Right lobe of liver (tissue), 4 donors: ENCODE results near the gene CD81.

Experiments used
- POLR2A ChIP-seq: fragments of 450-650 bp; IDR thresholded peaks from one replicate; pipeline ENCODE4 v1.6.1; 2017; ENCODE audit warnings: antibody characterized with exemption, mild to moderate bottlenecking
- TF ChIP-seq, protein P1 (sequence below), 4 donors: fragments of 200-600 bp in 3 of 4; fragments of 450-650 bp in 1 of 4; IDR thresholded peaks; one replicate each; pipeline versions ENCODE4 v1.5.1 to v1.8.0; 2016 to 2022; ENCODE audit warnings: antibody characterized with exemption in 4 of 4, mild to moderate bottlenecking in 2 of 4
- donor health status: DM: no; HTN: no; CAD: no.
- donor health status: DM: no; HTN: no; CAD: no.
- donor health status: DM: no; HTN: yes; CAD: no.

DNA sequence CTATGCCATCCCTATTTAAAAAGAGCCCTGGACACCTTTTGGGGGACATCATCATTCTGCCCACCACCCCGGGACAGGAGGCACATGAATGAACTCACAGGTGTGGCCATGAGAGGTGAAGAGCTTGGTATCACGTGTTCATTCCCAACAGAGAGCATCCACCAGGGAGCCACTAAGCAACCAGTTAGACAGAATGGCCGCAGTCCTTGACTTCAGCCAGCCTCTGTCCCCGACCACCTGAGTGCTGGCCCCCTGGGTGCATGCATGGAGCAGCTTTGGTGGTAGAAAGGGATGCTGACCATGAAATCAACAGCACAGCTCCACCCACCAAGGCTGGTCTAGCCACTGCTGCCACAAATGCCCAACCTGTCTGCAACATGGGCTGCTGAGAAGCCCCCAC, 31.1 kb upstream of the CD81 start:
- TF ChIP-seq, protein P1, sequence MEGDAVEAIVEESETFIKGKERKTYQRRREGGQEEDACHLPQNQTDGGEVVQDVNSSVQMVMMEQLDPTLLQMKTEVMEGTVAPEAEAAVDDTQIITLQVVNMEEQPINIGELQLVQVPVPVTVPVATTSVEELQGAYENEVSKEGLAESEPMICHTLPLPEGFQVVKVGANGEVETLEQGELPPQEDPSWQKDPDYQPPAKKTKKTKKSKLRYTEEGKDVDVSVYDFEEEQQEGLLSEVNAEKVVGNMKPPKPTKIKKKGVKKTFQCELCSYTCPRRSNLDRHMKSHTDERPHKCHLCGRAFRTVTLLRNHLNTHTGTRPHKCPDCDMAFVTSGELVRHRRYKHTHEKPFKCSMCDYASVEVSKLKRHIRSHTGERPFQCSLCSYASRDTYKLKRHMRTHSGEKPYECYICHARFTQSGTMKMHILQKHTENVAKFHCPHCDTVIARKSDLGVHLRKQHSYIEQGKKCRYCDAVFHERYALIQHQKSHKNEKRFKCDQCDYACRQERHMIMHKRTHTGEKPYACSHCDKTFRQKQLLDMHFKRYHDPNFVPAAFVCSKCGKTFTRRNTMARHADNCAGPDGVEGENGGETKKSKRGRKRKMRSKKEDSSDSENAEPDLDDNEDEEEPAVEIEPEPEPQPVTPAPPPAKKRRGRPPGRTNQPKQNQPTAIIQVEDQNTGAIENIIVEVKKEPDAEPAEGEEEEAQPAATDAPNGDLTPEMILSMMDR (IDR thresholded peaks at IDR 0.05) = no peak
- TF ChIP-seq POLR2A = no peak
